NCI-H510A (cell line): ENCODE data around the gene CLPX.
"Not testable (repeated sequence)": the region's sequence is repeated elsewhere in the genome, so short reads cannot be mapped to it uniquely, and the experiment has no call there.

ENCODE experiments used
- DNase-seq: peaks from one replicate; lab custom pipeline; 2025; lab: John Stamatoyannopoulos, UW

Gene CLPX

GRCh38 chr15:65206750-65207149, 21.6 kb upstream of the CLPX start:
- DNase-seq, result no peak

GRCh38 chr15:65204931-65205660, 20.0 kb upstream of the CLPX start:
- no peak for DNase-seq

GRCh38 chr15:65204236-65204930, 19.2 kb upstream of the CLPX start:
- no peak for DNase-seq

- DNase-seq, result no peak
These were observed 16.8 kb upstream of the CLPX start for GRCh38 chr15:65201918-65202317.

- DNase-seq, result no peak
These were observed 13.4 kb upstream of the CLPX start for GRCh38 chr15:65198571-65198970.

GRCh38 chr15:65197337-65197645, 12.1 kb upstream of the CLPX start:
- DNase-seq, result no peak

GRCh38 chr15:65196637-65197336, 11.6 kb upstream of the CLPX start:
- no peak for DNase-seq

- DNase-seq, result no peak
These were observed 10.4 kb upstream of the CLPX start for GRCh38 chr15:65195548-65195923.

GRCh38 chr15:65194826-65195547, 9.8 kb upstream of the CLPX start:
- DNase-seq, result no peak

- no peak for DNase-seq
These were observed 6.9 kb upstream of the CLPX start for GRCh38 chr15:65192016-65192415.

- no peak for DNase-seq
These were observed 4.1 kb upstream of the CLPX start for GRCh38 chr15:65189102-65189740.

GRCh38 chr15:65188472-65188871, 3.3 kb upstream of the CLPX start:
- DNase-seq, result not testable (repeated sequence)

GRCh38 chr15:65184305-65184867, 756 bp downstream of the CLPX start:
- no peak for DNase-seq

GRCh38 chr15:65183865-65184159, 1.3 kb downstream of the CLPX start:
- no peak for DNase-seq

- DNase-seq, result no peak
These were observed 2.6 kb downstream of the CLPX start for GRCh38 chr15:65182538-65182937.

- not testable (repeated sequence) for DNase-seq
These were observed 3.4 kb downstream of the CLPX start for GRCh38 chr15:65181582-65182353.

- no peak for DNase-seq
These were observed 5.0 kb downstream of the CLPX start for GRCh38 chr15:65180167-65180566.

- no peak for DNase-seq
These were observed 7.2 kb downstream of the CLPX start for GRCh38 chr15:65177901-65178300.

GRCh38 chr15:65176056-65176455, 9.1 kb downstream of the CLPX start:
- no peak for DNase-seq

GRCh38 chr15:65175511-65175910, 9.6 kb downstream of the CLPX start:
- no peak for DNase-seq

- no peak for DNase-seq
These were observed 10.6 kb downstream of the CLPX start for GRCh38 chr15:65174509-65174908.
